ENCODE data around the gene RXRA. TPM values are rescaled to one million over a fixed set of nuclear protein-coding genes. Genes with fewer than 3 reads are reported as not detected.

RXRA gene
- total RNA-seq, 2 donors from 2014 or later: 45.4 to 58.1 TPM

GRCh38 chr9:134426436-134426835, 100.2 kb downstream of the RXRA start:
- Histone ChIP-seq H3K4me1 (ENCODE audit: control insufficient read depth in 1 of 2, low read depth in 2 of 2) (no peaks in the 10 kb centered on the region), H3K4me3 (no peak overlapping the region), H3K36me3 (peaks cover 35% of the 10 kb centered on the region), H3K9me3 (no peaks in the 10 kb centered on the region), H3K27ac (no peak overlapping the region), H3K27me3 (replicated peaks; ENCODE audit: insufficient read depth) (no peaks in the 10 kb centered on the region)
- DNase-seq (ENCODE audit: low spot score): no peak
- no peak for TF ChIP-seq CTCF (IDR thresholded peaks at IDR 0.05)
- ATAC-seq (ENCODE audit: insufficient number of reproducible peaks, low FRiP score, low read depth): no peak

GRCh38 chr9:134427153-134427782, 101.0 kb downstream of the RXRA start:
- TF ChIP-seq CTCF (IDR thresholded peaks at IDR 0.05): no peak
- H3K36me3 ChIP-seq: peaks cover 32% of the 10 kb centered on the region
- no peaks in the 10 kb centered on the region for H3K9me3 ChIP-seq
- H3K4me3 ChIP-seq: no peak overlapping the region
- peaks cover 0 to 4% of the 10 kb centered on the region in 2 donors for H3K4me1 ChIP-seq (ENCODE audit: control insufficient read depth in 1 of 2, low read depth in 2 of 2)
- no peaks in the 10 kb centered on the region for H3K27me3 ChIP-seq (replicated peaks; ENCODE audit: insufficient read depth)
- DNase-seq (ENCODE audit: low spot score) (no peak), ATAC-seq (ENCODE audit: insufficient number of reproducible peaks, low FRiP score, low read depth) (no peak)
- no peak overlapping the region for H3K27ac ChIP-seq

- H3K27ac ChIP-seq: no peak overlapping the region
- H3K36me3 ChIP-seq: peaks cover 27% of the 10 kb centered on the region
- no peak for TF ChIP-seq CTCF (IDR thresholded peaks at IDR 0.05)
- ATAC-seq (ENCODE audit: insufficient number of reproducible peaks, low FRiP score, low read depth) (no peak), DNase-seq (ENCODE audit: low spot score) (no peak)
- no peak overlapping the region for H3K4me3 ChIP-seq
- H3K4me1 ChIP-seq (ENCODE audit: control insufficient read depth in 1 of 2, low read depth in 2 of 2): peaks cover 5 to 17% of the 10 kb centered on the region in 2 donors
- H3K27me3 ChIP-seq (replicated peaks; ENCODE audit: insufficient read depth): no peaks in the 10 kb centered on the region
- no peaks in the 10 kb centered on the region for H3K9me3 ChIP-seq
Measured at GRCh38 chr9:134428559-134428958, 102.3 kb downstream of the RXRA start.

- Histone ChIP-seq H3K36me3 (peaks cover 24% of the 10 kb centered on the region), H3K4me1 (ENCODE audit: control insufficient read depth in 1 of 2, low read depth in 2 of 2) (peaks cover 5 to 21% of the 10 kb centered on the region in 2 donors), H3K27ac (no peak overlapping the region), H3K4me3 (no peak overlapping the region), H3K27me3 (replicated peaks; ENCODE audit: insufficient read depth) (no peaks in the 10 kb centered on the region), H3K9me3 (no peaks in the 10 kb centered on the region)
- TF ChIP-seq CTCF (IDR thresholded peaks at IDR 0.05): no peak
- ATAC-seq (ENCODE audit: insufficient number of reproducible peaks, low FRiP score, low read depth): no peak
- no peak for DNase-seq (ENCODE audit: low spot score)
Measured at GRCh38 chr9:134429007-134429406, 102.8 kb downstream of the RXRA start.

- Histone ChIP-seq H3K27ac (no peak overlapping the region), H3K36me3 (peaks cover 24% of the 10 kb centered on the region), H3K9me3 (no peaks in the 10 kb centered on the region), H3K27me3 (replicated peaks; ENCODE audit: insufficient read depth) (no peaks in the 10 kb centered on the region), H3K4me1 (ENCODE audit: control insufficient read depth in 1 of 2, low read depth in 2 of 2) (peaks cover 10 to 26% of the 10 kb centered on the region in 2 donors), H3K4me3 (no peak overlapping the region)
- DNase-seq (ENCODE audit: low spot score): no peak
- ATAC-seq (ENCODE audit: insufficient number of reproducible peaks, low FRiP score, low read depth): no peak
- TF ChIP-seq CTCF (IDR thresholded peaks at IDR 0.05): no peak
Measured at GRCh38 chr9:134429481-134429880, 103.2 kb downstream of the RXRA start.

Measured in thoracic aorta (tissue), 2 donors.